Measurements from ENCODE around the gene CNR1.
"Not testable (repeated sequence)": the region's sequence is repeated elsewhere in the genome, so short reads cannot be mapped to it uniquely, and the experiment has no call there.

The CNR1 gene

DNA sequence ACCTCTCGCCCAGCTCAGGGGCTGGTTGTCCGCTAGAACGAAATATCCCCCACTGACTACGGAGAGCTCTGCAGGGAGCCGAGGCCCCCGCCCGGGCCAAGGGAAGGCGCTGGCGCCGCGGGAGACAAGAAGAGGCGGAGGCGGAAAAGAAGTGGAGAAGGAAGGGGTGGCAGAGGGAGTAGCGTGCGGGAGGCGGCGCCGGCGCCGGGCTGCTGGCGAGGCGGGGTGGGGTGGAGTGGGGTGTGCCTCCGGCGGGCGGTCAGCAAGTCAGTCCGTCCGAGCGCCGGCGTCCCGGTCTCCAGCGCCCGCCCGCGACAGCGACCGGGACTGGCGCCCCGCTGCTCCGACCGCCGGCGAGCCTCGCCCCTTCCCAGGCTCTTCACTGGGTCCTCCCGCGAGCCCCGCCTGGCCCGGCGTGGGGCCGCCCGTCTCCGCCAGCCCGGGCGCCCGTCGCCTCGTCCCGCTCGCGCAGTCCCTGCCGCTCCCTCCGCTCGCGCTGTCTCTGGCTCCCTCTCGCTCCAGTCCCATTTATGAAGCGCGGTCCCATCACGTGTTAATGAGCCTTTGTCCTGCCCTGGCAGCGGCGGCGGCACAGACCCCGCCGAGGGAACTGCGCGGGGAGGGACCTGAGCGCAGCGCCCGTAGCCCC is at the start of gene CNR1:
Gene CNR1 (minus strand): TSS at position 504 of the 649 bp plus-strand sequence. CDS start 21,073 bp downstream, outside the sequence.
- DNase-seq (ENCODE audit: low spot score): peak; percentile 11

DNA sequence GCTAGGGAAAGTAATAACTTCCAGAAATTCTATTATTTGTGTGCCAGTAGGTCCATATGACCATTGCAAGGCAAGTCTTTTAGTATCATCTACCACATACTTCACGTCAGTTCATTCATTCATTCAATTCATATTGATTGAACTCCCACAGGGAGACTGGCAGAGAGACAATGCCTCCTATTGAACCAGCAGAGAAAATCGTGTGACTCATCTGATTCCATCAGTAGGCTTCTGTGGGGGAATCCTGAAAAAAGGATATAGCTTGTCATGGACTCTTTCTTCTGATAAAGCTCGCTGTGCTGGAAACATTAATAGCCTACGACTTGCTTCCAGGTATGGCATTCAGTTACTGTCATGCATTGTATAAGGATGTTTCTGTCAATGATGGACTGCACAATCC is 45.3 kb upstream of the CNR1 start:
- peak; percentile 19 for DNase-seq (ENCODE audit: low spot score)

DNA sequence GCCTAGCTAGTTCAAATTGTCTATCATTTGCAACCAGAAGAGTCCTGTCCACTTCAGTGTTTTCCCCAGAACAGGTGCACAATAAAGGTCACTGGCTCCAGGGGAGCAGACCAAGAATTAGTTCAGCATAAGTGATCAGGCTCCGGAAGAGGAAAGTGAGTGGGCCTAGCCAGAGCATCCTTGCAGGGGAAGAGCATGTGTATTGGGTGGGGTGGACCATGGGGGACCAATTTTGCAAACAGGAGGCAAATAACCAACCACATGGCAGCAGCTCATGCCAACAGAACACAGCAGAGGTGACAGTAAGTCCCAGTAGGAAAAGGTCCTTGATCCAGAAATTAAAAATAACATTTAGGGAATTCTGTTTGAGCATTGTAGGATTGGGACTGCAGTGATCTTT is 43.2 kb upstream of the CNR1 start:
- no peak for DNase-seq (ENCODE audit: low spot score)

DNA sequence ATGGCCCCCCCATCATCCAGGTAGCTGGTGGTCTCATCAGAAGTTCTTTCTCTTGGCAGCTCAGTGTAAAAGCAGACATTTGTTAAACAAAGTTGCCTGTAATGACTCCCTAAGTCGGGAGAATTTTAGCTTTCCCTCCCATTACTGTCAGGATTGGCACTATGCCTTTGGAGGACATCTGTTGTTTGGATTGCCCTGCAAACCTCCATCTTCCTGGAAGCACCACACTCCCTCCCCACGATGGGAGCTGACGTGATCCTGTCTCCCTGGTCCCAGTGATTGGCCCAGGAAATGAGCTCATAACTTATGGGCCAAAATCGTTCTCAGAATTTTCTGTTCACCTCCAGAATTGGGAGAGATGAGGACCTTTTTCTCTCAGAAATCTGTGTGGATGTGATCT is 42.6 kb upstream of the CNR1 start:
- DNase-seq (ENCODE audit: low spot score): no peak

DNA sequence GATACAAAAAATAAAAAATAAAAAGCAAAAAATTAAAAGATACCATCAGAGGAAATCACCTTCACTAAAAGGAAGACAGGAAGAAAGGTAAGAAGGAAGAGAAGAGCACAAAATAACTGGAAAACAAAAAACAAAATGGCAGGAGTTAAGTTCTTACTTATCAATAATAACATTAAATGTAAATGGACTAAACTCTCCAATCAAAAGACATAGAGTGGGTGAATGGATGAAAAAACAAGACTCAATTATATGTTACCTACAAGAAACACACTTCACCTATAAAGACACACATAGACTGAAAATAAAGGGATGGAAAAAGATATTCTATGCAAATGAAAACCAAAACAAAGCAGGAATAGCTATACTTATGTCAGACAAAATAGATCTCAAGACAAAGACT is 35.6 kb upstream of the CNR1 start:
- not testable (repeated sequence) for DNase-seq (ENCODE audit: low spot score)

DNA sequence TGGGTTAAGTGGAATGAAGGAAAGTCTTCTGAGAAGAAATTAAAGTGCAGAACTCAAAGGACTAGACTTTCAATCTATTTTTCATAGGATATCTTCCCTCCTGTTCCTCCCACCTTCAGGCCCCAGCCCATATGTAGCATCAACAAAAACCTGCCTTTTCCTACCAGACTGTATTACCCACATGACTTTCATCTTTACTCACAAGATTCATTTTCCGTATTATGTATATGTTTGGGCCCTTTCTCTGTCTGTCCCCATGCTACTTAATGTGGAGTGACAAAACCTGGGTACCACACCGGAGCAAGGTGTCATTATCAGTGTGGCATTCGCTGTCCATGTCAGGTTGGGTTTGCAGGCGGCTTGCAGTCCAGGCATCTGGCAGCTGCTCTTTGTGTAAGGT is 18.8 kb upstream of the CNR1 start:
- no peak for DNase-seq (ENCODE audit: low spot score)

DNA sequence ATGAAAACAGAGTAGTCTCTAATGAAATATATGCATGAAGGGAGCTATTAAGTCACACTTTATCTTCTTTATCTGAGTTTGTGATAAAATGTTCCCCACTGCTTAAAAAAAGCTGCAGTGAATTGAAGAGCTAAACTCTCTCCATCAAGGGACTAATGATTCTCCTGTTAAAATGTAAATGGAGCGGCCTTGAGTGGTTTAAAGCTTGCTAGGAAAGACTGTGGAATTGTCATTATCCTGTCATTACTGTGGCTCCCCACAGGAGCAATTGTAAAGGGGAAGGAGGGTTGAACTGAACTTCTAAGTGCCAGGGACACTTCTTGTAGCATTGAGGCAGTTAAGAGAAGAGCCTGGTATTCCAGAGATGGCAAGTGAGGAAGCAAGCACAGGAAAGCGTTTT is 17.3 kb upstream of the CNR1 start:
- no peak for DNase-seq (ENCODE audit: low spot score)

DNA sequence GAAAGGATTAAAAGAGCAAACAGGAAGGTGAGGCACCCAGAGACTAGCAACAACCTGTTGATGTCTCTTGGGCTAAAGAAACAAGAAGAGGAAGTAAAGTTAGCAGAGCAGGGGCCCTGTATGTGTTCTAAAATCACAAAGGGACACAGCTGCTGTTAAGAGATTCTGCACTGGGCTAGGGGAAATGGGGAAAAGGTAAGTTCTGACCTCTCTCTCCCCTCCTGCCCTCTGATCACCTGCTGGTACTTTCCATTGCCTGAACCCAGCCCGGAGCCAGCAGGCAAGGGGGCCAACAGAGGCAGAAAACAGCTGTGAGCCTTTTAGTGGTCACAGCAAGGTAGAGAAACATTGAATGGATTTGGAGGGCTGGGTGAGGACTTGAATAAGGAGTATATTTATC is 13.5 kb upstream of the CNR1 start:
- no peak for DNase-seq (ENCODE audit: low spot score)

DNA sequence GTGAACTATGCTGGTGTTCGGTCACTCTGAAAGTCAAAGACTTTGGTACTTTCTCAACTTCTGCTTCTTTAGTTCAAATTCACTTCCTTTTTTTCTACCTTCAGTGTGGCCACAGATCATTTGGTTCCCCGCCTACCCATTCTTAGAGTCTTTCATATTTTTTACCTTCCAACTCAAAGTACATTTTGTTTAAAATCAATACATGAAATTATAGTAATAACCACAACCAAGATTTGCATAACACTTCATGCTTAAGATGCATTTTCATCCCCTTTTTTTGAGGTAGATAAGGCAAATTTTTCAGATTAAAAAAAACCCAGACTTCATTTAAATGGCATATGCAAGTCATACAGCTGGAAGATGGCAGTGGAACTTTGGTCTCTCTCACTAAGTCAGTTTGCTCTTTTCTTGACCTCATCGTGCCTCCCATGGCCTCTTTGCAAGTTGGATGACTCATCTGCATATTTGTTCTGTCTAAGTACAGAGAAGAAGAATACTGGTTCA is 11.9 kb upstream of the CNR1 start:
- DNase-seq (ENCODE audit: low spot score): no peak

DNA sequence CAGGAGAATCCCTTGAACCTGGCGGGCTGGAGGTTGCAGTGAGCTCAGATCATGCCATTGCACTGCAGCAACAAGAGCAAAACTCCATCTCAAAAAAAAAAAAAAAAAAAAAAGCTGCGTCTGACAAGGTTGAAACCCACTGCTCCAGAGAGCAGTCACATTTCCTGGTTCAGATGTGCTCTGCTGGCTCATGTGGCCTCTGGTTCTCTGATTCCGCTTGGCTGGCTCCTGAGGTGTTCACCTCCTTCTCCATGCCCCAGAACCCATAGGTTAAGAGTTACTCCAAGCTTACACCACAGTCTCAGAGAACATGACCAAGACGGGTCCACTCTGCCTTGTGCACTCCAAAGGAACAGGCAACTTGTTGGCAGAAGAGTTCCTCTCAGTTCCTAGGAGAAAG is 8.8 kb upstream of the CNR1 start:
- no peak for DNase-seq (ENCODE audit: low spot score)

DNA sequence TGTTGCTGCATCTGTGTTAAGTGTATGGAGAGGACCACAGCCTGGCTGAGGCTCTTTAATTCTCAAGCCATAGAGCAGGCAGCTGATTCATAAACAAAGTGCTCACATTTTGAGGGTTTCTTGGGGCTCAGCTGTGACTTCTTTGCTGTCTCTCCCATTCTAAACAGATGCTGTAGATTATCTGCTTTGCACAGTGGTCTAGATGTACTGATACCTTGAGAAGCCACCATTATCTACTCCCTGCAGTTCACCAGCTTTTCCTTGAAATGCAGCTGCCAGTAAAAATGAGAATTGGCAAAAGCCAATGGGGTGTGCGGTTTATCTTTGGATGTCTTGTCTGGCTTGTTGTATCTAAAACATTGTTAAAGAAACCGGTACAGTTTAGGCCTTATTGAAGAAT is 5.2 kb upstream of the CNR1 start:
- no peak for DNase-seq (ENCODE audit: low spot score)

DNA sequence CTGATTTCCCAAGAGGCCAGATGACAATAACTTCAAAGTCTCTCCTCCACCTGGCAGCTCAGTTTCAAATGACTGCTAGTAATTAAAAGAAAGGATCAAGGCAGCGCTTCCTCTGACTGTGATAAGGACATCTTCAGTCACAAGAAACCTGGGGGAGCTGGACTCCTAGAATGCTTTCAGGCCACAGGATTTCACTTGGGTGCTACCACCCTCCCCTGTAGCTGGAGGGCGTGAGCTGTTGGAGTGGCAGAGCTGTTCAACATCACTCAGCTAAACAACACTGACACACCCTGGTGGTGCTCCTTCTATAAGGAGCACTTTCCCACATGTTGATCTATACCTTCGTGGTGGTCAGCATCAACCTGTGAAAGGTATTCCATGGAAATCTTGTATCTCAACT is 2.2 kb upstream of the CNR1 start:
- DNase-seq (ENCODE audit: low spot score): no peak

DNA sequence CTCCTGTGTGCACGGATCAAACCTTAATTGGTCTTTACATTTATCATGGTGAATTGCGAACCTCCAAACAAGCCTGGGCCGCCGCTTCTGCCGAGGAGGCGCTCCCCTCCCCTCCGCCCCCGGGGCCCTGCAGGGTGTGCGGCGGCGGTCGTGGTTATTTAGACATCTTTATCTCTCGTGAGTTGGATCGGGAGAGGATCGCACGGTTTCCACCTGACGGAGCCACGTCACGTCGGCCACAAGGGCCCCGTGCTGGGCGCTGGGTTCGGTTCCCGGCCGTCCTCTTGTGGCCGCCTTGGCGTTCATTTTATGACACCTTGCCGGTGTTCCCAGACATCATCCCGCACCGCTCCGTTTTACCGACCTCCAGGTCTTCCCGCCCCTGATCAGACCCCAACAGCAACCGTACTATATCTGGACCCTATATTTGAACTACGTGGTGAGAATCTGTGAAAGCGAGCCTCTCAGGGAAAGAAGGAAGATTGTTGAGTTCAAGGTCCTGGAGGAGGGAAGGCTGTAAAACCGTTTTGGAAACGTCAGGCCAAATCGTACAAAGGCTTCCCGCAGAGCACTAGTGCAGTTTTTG is 1.3 kb upstream of the CNR1 start:
- DNase-seq (ENCODE audit: low spot score): no peak

DNA sequence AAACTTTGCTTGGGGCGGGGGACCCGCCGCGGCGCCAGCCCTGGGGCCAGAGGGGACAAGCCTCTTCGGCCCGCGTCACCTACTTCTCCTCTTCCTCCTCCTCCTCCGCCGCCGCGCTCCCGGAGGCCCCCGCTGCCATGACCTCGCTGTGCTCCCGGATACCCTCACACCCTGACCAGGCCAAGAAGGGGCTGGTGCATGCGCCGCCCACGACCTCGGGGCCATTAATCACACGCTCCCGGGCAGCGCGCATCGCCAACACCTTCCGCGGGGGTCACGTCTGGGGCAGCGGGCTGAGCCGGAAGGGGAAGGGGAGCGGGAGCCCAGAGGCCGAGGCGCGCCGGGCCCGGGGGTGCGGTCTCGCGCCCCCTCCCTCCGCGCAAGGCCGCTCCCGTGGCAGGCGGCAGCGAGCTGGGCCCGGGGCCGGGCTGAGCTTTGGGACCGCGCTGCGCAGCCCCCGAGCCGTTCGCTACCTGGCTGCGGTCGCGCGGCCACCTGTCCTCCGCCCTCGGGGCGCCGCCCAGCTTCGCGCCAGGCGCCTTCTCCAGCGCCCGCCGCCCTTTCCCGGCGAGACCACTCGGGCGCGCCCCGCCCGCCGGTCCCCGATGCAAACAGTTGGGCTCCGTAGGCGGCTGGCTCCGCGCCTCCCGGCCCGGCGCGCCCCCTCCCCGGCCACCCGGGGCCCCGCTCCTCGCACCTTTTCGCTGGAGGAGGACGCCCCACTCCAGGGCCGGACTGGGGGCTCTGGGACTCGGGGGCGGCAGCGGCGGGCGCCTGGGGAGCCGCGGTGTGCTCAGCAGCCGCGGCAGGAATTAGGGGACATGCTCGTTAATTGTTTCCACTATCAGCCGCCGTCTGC is 575 bp upstream of the CNR1 start:
- DNase-seq (ENCODE audit: low spot score): no peak

DNA sequence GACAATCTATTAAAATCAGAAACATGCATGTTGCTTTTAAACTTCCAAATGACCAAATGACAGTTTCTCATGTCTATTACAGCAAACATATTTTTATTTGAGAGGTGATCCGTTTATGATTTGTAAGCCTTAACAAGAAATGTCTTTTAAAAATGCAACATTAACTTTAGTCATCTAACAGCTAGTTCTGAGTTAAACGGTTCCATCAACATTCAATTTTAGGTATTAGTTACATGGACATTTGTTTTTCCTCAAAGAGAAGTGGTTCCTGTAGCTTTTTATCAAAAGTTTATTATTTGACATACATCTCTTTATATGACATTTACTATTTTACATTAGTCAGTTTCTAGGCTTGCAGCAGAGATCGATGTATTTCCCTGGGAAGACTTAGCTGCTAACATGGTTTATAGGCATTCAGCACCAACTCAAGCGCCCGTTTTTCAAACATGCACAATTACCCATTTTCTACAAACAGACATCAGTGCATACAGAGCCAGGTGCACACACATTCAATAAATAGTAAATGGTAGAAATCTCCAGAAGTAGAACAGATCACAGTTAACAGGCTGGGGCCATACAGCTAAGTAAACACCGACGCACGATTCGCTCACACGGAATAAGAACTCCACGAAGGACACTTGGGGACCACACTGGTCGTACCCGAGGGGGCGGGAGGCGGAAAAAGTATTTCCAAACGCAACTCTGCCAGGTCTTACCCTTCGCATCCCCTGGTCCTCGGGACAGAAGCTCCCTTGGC is 882 bp downstream of the CNR1 start:
- no peak for DNase-seq (ENCODE audit: low spot score)

DNA sequence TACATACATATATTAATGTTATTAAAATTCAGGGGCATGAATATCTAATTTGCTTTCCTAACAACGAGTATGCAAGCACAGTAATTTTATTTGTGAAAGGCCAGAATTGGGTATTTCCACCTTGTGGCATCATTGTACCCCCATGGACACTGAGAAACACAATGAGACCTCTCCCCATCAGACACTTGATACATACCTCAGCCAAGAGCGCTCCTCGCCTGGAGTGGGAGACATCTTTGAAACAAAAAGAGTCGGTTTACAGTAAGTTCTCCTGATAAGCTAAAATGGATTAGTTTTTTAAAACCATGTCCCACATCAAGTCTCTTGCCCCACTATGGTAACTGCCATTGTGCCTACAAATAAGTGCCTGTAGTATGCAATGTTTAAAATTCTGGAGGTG is 2.1 kb downstream of the CNR1 start:
- no peak for DNase-seq (ENCODE audit: low spot score)

DNA sequence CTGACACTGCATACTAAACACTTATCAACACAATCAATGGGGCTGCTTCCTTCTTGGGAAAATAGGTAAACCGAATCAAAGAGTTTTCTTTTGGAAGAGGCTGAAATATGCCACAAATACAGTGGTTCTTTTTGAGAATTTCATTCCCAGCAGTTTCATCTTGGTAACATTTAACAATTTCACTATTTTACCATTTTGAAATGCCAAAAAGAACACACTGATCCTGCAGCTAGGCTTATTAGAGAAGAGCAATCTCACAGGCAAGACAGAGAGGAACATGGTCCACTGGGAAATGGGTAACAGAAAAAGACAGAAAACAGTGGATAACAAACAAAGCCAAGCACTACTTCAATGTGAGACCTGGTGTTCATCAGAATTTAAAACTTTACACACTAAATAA is 2.5 kb downstream of the CNR1 start:
- DNase-seq (ENCODE audit: low spot score): no peak

DNA sequence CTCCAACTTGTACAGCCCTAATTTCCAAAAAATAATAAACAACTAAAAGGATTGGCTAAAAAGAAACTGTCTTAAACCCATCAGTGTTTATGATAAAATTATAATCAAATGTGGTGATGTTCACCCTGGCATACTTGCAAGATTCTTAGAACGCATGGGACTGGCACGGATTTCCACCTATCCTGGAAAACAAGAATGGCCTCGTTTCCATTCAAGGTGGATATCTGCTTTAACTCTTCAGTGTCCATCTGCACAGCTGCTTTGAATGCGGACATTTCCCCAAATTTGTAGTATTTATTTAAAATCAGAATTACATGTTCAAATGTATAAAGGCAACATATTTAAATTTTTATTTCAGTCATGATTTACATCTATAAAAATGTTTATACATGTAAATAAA is 4.2 kb downstream of the CNR1 start:
- DNase-seq (ENCODE audit: low spot score): no peak

DNA sequence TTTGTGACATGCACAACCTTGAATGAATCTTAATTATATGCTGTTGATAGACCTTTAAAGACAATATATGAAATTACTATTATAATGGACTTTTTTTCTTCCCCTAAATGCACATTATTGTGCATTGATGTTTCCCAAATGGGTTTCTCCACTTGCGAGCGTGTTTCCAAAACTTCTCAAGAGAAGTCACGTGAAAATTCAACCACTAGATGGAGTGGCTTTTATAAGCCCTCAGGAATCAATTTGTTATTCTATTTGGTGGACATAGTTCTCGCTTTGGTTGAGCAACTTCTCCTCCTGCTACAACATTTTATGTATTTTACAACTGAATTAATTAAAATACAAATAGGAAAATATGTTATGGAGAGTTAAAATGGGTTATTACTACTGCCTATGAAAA is 9.0 kb downstream of the CNR1 start:
- DNase-seq (ENCODE audit: low spot score): no peak

DNA sequence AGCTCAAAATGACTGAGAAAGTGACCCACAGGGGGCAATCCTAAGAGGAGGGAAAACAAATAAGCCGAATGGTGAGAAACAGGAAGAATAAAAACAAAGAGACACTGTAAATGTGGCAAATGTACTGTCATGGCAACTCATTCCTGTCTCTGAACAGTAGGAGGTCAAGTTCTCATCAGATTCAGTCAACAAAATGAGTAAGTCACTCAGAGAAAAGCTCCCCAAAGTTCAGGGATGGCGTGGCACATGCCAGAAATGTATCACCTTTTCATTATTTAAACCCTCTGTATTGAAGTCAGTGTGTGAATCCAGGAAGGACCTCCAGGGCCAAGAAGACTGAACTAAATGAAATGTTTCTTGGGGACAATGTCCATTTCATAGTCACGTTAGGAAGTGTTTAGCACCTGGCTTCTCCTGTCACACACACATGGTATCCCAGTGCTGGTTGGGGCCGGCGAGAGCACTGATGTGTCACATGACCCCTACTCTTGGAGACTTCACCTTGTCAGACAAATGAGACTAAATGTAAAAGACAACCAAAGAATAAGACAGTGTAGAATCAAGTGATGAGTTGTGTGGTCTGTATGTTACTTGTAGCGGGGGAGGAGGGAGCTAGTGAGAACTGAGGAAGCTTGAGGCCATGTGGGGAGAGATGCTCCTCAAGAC is 20.7 kb downstream of the CNR1 start:
- DNase-seq (ENCODE audit: low spot score): no peak

DNA sequence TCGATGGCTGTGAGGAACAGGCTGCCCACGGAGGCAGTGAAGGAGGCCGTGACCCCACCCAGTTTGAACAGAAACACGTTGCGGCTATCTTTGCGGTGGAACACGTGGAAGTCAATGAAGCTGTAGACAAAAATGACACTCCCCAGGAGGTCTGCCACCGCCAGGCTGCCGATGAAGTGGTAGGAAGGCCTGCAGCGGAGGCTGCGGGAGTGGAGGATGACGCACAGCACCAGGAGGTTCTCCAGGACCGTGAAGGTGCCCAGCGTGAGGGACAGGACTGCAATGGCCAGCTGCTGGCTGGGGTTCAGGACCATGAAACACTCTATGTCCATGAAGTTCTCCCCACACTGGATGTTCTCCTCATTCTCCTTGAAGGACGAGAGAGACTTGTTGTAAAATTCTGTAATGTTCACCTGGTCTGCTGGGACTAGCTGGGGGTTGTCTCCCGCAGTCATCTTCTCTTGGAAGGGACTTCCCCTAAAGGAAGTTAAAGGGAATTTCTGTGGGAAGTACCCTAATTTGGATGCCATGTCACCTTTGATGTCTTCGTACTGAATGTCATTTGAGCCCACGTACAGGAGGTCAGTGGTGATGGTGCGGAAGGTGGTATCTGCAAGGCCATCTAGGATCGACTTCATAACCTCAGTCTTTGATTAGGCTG is 21.4 kb downstream of the CNR1 start:
- DNase-seq (ENCODE audit: low spot score): no peak

All from pons (tissue), 1 donor.